Measurements from ENCODE around the gene TTLL12.

GRCh38 chr22:43222987-43223386, 36.1 kb upstream of the TTLL12 start:
- no peak for TF ChIP-seq CTCF (IDR thresholded peaks at IDR 0.05)
- no peak for TF ChIP-seq POLR2A (IDR thresholded peaks at IDR 0.05)

Data from lower leg skin (tissue), 3 donors.